Measurements from ENCODE around the gene ASCC1.

DNA sequence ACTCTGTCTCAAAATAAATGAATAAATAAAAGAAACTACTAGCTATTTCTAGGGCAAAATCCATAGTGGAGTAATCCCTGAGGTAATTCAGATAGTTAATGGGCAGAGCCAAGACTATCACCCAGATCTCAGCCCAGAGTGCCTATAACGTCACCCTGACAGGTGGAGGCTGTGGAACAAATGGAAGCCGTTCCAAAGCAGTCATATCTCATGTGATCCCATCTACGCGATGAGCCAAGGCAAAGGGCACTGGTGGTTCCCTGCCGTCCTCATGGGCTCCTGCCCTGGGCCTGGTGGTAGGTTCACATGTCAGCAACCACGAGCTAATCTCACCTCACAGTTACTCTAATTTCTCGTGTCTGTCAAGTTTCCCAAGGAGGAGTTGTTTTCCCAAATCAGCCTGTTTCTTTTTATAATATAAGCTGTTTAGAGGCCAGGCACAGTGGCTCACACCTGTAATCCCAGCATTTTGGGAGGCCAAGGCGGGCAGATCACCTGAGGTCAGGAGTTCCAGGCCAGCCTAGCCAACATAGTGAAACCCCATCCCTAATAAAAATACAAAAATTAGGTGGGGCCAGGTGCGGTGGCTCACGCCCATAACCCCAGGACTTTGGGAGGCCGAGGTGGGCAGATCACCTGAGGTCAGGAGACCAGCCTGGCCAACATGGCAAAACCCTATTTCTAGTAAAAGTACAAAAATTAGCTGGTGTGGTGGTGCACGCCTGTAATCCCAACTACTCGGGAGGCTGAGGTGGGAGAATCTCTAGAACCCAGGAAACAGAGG, 22.5 kb upstream of the ASCC1 start:
- no peak for TF ChIP-seq CTCF (conservative IDR thresholded peaks at IDR 0.05 in 1 of 2, IDR thresholded peaks at IDR 0.05 in 1 of 2; ENCODE audit: low read depth in 1 of 2, low read length in 2 of 2)
- TF ChIP-seq EZH2 (IDR thresholded peaks at IDR 0.05; ENCODE audit: low read length, missing control alignments) = no peak
